Psoas muscle (tissue), 8 donors: ENCODE results near the gene IRX1. TPM values are rescaled to one million over a fixed set of nuclear protein-coding genes. Genes with fewer than 3 reads are reported as not detected.

Source experiments
- ATAC-seq, 4 donors: fragments of 200-7000 bp; cut with Tn5 transposase; one replicate each; pipeline ENCODE4 v1.9.1; 2020; ENCODE audit warnings: moderate library complexity in 3 of 4, mild to moderate bottlenecking in 2 of 4
- DNase-seq, 2 donors: peaks; one replicate each; pipeline ENCODE4 v3.0.0-alpha.2; 2020
- H3K27ac ChIP-seq: fragments of 200-600 bp; one replicate; pipeline ENCODE4 v1.8.0; 2022
- H3K27me3 ChIP-seq, 3 donors: fragments of 200-600 bp in 1 of 3; one replicate each; pipeline versions ENCODE4 v1.6.1 to v1.8.0; 2013 to 2022; ENCODE audit warnings: low read length in 2 of 3, mild to moderate bottlenecking in 2 of 3, moderate library complexity in 1 of 3; ENCODE audit not compliant: insufficient read depth in 3 of 3
- H3K36me3 ChIP-seq, 2 donors: fragments of 200-600 bp in 1 of 2; one replicate each; pipeline versions ENCODE4 v1.6.1 to v1.8.0; 2013 to 2022; ENCODE audit warnings: low read depth in 1 of 2, mild to moderate bottlenecking in 1 of 2, moderate library complexity in 1 of 2; ENCODE audit not compliant: insufficient read depth in 1 of 2
- H3K4me1 ChIP-seq: fragments of 200-600 bp; one replicate; pipeline ENCODE4 v1.8.0; 2022
- H3K4me3 ChIP-seq: fragments of 200-600 bp; one replicate; pipeline ENCODE4 v1.8.0; 2022; ENCODE audit warnings: mild to moderate bottlenecking
- H3K9me3 ChIP-seq: fragments of 200-600 bp; one replicate; pipeline ENCODE4 v1.8.0; 2022
- WGBS, 3 donors: extraction: QIAGEN DNeasy Blood & Tissue Kit; methylation state at CpG; one replicate each; pipeline versions ENCODE4 v1.1.6 to v1.1.7; 2013; 5-methylcytosine and 5-hydroxymethylcytosine counted together
- intact Hi-C, 2 donors: fragments of 100-400 bp; cut with DNase I; formaldehyde crosslinking; loops; one replicate each; pipeline versions ENCODE4 v1.11.0 to v1.14.2; 2022
- polyA plus RNA-seq, 3 donors: library from polyadenylated mRNA; stranded (reverse); fragments of 200-250 nt; gene quantifications; one replicate each; pipeline ENCODE4 v1.2.3, GENCODE V29; 2013
- total RNA-seq, 4 donors: library from RNA; stranded (reverse); fragmentation: NEBNext Ultra II Directional in 2 of 4; extraction: Animal tissue kit (Norgen Biotek cat#: 25700) in 2 of 4; gene quantifications; one replicate each; pipeline versions ENCODE4 v1.2.1 to v1.2.4, GENCODE V29; 2021 to 2023
- TF ChIP-seq, protein P1 (sequence below): fragments of 200-600 bp; IDR thresholded peaks from one replicate; pipeline ENCODE4 v1.8.0; 2022; ENCODE audit warnings: antibody characterized with exemption
- donor health status: healthy with polysubstance abuse.
- donor health status: DM: no; HTN: no; CAD: no; lungs with moderate emphysema.
- donor health status: Bipolar disorder and iron deficiency.
- donor health status: healthy.
- donor health status: DM: yes; HTN: yes; CAD: no.
- donor health status: DM: no; HTN: no; CAD: no.
- donor health status: DM: no; HTN: no; CAD: no.
- donor health status: DM: yes; HTN: yes; CAD: no.

Gene IRX1
- total and polyA plus RNA-seq, 7 donors: not detected

DNA sequence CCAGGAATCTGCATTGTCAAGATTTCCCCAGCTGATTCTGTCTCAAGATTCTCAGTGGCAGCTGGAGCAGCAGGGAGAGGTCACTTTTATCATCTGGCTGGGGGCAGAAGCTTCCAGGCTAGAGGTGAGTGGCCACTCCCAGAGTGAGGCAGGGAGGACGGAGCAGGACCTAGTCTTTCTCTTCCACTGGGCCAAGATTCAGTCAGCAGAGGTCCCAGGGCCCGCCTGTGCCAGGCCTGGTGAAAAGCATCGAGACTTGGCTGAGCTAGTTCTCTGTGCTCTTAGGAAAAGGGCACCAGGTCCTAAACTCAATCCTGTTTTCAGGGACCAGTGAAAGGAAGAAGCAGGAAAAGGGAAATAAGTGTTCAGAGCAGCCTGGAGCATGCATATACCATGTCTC is 46.6 kb downstream of the IRX1 start:
- no peak overlapping the region for H3K27ac ChIP-seq
- H3K4me1 ChIP-seq: no peaks in the 10 kb centered on the region
- WGBS, 3 donors: 79 to 91% (median 80%) methylated on average over 3 of the region's 3 CpGs
- no peak overlapping the region for H3K4me3 ChIP-seq
- ATAC-seq: no peak
- no peaks in the 10 kb centered on the region for H3K9me3 ChIP-seq
- H3K27me3 ChIP-seq: peaks cover 0 to 4% (median 0%) of the 10 kb centered on the region in 3 donors
- TF ChIP-seq, protein P1, sequence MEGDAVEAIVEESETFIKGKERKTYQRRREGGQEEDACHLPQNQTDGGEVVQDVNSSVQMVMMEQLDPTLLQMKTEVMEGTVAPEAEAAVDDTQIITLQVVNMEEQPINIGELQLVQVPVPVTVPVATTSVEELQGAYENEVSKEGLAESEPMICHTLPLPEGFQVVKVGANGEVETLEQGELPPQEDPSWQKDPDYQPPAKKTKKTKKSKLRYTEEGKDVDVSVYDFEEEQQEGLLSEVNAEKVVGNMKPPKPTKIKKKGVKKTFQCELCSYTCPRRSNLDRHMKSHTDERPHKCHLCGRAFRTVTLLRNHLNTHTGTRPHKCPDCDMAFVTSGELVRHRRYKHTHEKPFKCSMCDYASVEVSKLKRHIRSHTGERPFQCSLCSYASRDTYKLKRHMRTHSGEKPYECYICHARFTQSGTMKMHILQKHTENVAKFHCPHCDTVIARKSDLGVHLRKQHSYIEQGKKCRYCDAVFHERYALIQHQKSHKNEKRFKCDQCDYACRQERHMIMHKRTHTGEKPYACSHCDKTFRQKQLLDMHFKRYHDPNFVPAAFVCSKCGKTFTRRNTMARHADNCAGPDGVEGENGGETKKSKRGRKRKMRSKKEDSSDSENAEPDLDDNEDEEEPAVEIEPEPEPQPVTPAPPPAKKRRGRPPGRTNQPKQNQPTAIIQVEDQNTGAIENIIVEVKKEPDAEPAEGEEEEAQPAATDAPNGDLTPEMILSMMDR: no peak
- intact Hi-C loops: no loop called here
- H3K36me3 ChIP-seq: no peaks in the 10 kb centered on the region
- no peak for DNase-seq

DNA sequence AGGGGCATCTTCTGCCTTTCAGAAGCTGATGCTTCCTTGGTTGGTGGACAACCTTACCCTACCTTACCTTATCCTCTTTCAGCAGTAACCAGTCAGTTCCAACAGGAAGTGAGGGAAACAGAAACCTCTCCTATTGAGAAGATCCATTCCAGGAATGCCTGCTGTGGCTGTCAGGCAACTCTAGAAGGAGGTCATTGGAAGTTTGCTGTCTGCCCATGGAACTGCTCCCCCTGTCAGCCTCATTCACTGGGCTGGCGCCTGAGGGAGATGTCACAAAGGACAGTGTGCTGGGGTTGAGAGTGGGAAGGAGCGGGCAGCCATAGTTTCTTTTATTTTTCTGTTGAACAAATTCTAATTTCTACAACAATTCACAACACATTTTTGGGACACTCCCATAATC is 54.7 kb downstream of the IRX1 start:
- Histone ChIP-seq H3K9me3 (no peaks in the 10 kb centered on the region), H3K4me3 (no peak overlapping the region), H3K4me1 (no peaks in the 10 kb centered on the region), H3K27me3 (no peaks in the 10 kb centered on the region), H3K36me3 (no peaks in the 10 kb centered on the region), H3K27ac (no peak overlapping the region)
- TF ChIP-seq, protein P1: no peak
- WGBS, 3 donors: 74 to 83% (median 77%) methylated on average over 2 of the region's 2 CpGs
- intact Hi-C loops: no loop called here
- no peak for DNase-seq
- no peak for ATAC-seq

DNA sequence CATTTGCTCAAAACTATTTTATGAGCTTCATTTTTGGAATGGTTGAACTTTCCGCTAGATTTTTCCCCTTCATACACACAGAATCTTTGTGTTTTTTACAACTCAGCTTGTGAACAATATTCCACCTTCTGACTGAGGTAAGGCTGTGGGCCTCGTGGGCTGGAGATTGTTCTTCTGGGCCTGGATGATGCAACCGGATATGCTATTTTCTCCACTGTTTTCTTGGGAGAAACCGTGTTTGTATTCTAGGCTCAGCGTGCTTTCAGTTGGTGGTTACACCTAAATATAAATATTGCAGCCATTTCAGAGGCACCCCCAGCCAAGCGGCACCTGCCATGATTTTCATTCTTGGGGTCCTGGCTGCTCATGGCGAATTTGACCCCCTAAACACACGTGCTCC is 55.2 kb downstream of the IRX1 start:
- DNase-seq (no peak), ATAC-seq (no peak)
- no peaks in the 10 kb centered on the region for H3K9me3 ChIP-seq
- no peaks in the 10 kb centered on the region for H3K4me1 ChIP-seq
- 79 to 83% (median 83%) methylated on average over 8 of the region's 8 CpGs for WGBS, 3 donors
- TF ChIP-seq, protein P1: no peak
- no peak overlapping the region for H3K27ac ChIP-seq
- H3K27me3 ChIP-seq: no peaks in the 10 kb centered on the region
- intact Hi-C loops: no loop called here
- no peaks in the 10 kb centered on the region for H3K36me3 ChIP-seq
- H3K4me3 ChIP-seq: no peak overlapping the region
